GM12865 (cell line): ENCODE results near the gene ZNFX1.
"Not testable (repeated sequence)": the region's sequence is repeated elsewhere in the genome, so short reads cannot be mapped to it uniquely, and the experiment has no call there.

Experiments used
- DNase-seq: peaks from one replicate; pipeline ENCODE4 v3.0.0; 2010; ENCODE audit warnings: low read depth
- H3K4me3 ChIP-seq: 2 replicates; pipeline ENCODE4 v1.5.1; 2011; ENCODE audit warnings: mild to moderate bottlenecking, low read depth, low read length, control low read depth
- CTCF ChIP-seq: IDR thresholded peaks from 2 replicates; pipeline ENCODE4 v1.5.1; 2011; ENCODE audit warnings: low read length, control low read depth, low read depth, inconsistent platforms; ENCODE audit not compliant: insufficient read depth; ENCODE audit errors: missing control alignments

The ZNFX1 gene

GRCh38 chr20:49210101-49210756 is 67.6 kb downstream of the ZNFX1 start:
- TF ChIP-seq CTCF: no peak
- no peak overlapping the region for H3K4me3 ChIP-seq
- DNase-seq: no peak

GRCh38 chr20:49207076-49207475 is 70.8 kb downstream of the ZNFX1 start:
- peak; percentile 24 for TF ChIP-seq CTCF
- no peak overlapping the region for H3K4me3 ChIP-seq
- DNase-seq: peak; percentile 32

- no peak overlapping the region for H3K4me3 ChIP-seq
- no peak for DNase-seq
- no peak for TF ChIP-seq CTCF
These were observed 74.1 kb downstream of the ZNFX1 start for GRCh38 chr20:49203746-49204145.

- DNase-seq: no peak
- no peak overlapping the region for H3K4me3 ChIP-seq
- TF ChIP-seq CTCF: no peak
These were observed 74.8 kb downstream of the ZNFX1 start for GRCh38 chr20:49203011-49203410.

GRCh38 chr20:49199729-49200293 is 78.0 kb downstream of the ZNFX1 start:
- no peak for TF ChIP-seq CTCF
- DNase-seq: no peak
- no peak overlapping the region for H3K4me3 ChIP-seq

GRCh38 chr20:49192944-49193518 is 84.8 kb downstream of the ZNFX1 start:
- not testable (repeated sequence) for H3K4me3 ChIP-seq

More at GRCh38 chr20:49192944-49193518, 84.8 kb downstream of the ZNFX1 start:
- not testable (repeated sequence) for DNase-seq
